ENCODE measurements around the gene BCAP29.

Gene BCAP29

DNA sequence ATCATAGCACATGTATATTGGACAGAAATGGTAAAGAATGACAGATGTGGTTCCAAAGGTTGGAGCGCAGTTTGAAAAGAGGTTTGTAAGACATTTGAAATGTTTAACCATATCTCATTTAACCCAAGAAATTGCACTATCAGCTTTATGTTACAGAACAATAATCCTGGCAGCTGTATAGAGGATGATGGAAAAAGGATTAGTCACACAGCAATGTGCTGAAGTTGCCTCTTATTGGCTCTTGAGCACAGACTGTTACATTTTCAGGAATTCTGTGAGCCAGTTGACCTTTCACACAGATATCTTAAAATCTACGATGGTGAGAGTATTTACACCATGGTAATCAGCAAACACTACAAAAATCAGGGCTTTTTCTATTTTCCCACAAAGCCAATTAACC, 20.2 kb upstream of the BCAP29 start:
- Histone ChIP-seq H3K27ac (ENCODE audit: insufficient read depth, low read length, poor library complexity, severe bottlenecking) (peak overlapping the region; percentile 40), H3K4me1 (ENCODE audit: control insufficient read depth, insufficient read depth, low read length, poor library complexity, severe bottlenecking) (peaks cover 26% of the 10 kb centered on the region)

DNA sequence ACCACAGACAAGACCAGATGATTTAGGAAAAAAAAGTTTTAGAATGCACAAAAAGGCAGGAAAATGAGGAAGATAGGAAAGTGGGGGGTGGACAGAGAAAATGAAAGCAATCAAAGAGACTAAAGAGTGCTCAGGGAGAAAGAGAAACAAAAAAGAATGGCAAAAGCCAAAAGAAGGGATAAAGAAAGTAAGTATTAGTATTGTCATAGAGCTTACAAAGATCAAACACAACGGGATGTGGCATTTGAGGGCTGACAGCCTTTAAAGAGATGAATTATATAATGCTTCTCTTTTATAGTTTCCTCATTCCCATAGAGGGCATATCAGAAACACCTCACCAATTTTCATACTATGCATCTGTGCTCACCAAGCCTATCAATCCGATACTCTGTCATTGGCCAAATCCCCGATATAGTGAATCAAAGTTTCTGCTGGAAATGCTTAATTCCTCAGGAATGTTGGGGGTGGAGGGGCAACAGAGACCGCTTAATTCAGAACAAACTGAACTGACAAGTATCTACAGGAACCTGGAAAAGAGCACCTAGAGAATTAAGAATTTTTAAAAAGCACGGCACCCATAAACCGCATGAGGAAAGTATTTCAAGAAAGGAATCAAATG, 19.0 kb upstream of the BCAP29 start:
- no peaks in the 10 kb centered on the region for H3K27me3 ChIP-seq (replicated peaks; ENCODE audit: control insufficient read depth, insufficient read depth, low read length, poor library complexity, severe bottlenecking)
- peaks cover 27% of the 10 kb centered on the region for H3K4me1 ChIP-seq (ENCODE audit: control insufficient read depth, insufficient read depth, low read length, poor library complexity, severe bottlenecking)
- peaks cover 4% of the 10 kb centered on the region for H3K36me3 ChIP-seq (ENCODE audit: control insufficient read depth, insufficient read depth, low read length)
- no peaks in the 10 kb centered on the region for H3K9me3 ChIP-seq (ENCODE audit: control insufficient read depth, low read length)
- peak overlapping the region; percentile 10 for H3K4me3 ChIP-seq (ENCODE audit: insufficient read depth, low read depth, low read length, poor library complexity, severe bottlenecking)
- peak overlapping the region; percentile 40 for H3K27ac ChIP-seq (ENCODE audit: insufficient read depth, low read length, poor library complexity, severe bottlenecking)
- peak in 2 of 3 donors; percentile 6 to 55 for DNase-seq

More for the DNA sequence above, 20.2 kb upstream of the BCAP29 start:
- no peaks in the 10 kb centered on the region for H3K9me3 ChIP-seq (ENCODE audit: control insufficient read depth, low read length)
- H3K36me3 ChIP-seq (ENCODE audit: control insufficient read depth, insufficient read depth, low read length): peaks cover 6% of the 10 kb centered on the region
- H3K27me3 ChIP-seq (replicated peaks; ENCODE audit: control insufficient read depth, insufficient read depth, low read length, poor library complexity, severe bottlenecking): no peaks in the 10 kb centered on the region
- H3K4me3 ChIP-seq (ENCODE audit: insufficient read depth, low read depth, low read length, poor library complexity, severe bottlenecking): no peak overlapping the region
- DNase-seq: no peak

DNA sequence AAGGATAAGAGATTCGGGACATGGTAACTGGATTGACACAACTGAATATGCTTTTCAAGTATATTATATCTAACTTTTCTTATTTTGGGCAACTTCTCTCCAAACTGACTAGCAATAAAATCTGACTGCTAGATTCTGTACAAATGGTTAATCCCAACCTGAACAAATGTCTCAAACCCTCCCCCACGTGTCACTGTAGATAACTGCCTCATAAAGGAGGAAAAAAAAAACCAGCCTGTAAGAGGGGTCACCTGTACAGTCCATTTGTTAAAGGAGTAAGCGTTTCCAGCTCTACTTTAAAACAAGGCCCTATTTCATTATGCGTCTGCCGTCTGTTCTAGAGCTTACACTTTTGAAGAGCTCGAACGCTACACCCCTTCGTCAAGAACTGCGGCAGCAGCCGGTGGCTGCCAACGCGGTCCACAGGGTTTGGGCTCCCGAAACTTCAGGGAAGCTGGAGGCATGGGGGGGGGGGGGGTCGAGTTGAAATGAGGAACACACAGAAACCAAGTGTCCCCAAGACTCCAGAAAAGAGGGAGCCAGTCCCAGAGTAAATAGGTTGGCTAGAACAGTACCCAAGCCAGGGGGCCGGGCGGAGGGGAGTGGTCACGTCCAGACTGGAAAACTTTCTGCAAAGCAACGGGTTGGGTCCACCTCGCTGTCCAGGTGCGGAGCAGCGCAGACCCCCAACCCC, 16.8 kb upstream of the BCAP29 start:
- no peak for DNase-seq
- peaks cover 27% of the 10 kb centered on the region for H3K4me1 ChIP-seq (ENCODE audit: control insufficient read depth, insufficient read depth, low read length, poor library complexity, severe bottlenecking)
- no peaks in the 10 kb centered on the region for H3K36me3 ChIP-seq (ENCODE audit: control insufficient read depth, insufficient read depth, low read length)
- no peaks in the 10 kb centered on the region for H3K27me3 ChIP-seq (replicated peaks; ENCODE audit: control insufficient read depth, insufficient read depth, low read length, poor library complexity, severe bottlenecking)
- peak overlapping the region; percentile 92 for H3K27ac ChIP-seq (ENCODE audit: insufficient read depth, low read length, poor library complexity, severe bottlenecking)
- H3K4me3 ChIP-seq (ENCODE audit: insufficient read depth, low read depth, low read length, poor library complexity, severe bottlenecking): peak overlapping the region; percentile 82
- H3K9me3 ChIP-seq (ENCODE audit: control insufficient read depth, low read length): no peaks in the 10 kb centered on the region

DNA sequence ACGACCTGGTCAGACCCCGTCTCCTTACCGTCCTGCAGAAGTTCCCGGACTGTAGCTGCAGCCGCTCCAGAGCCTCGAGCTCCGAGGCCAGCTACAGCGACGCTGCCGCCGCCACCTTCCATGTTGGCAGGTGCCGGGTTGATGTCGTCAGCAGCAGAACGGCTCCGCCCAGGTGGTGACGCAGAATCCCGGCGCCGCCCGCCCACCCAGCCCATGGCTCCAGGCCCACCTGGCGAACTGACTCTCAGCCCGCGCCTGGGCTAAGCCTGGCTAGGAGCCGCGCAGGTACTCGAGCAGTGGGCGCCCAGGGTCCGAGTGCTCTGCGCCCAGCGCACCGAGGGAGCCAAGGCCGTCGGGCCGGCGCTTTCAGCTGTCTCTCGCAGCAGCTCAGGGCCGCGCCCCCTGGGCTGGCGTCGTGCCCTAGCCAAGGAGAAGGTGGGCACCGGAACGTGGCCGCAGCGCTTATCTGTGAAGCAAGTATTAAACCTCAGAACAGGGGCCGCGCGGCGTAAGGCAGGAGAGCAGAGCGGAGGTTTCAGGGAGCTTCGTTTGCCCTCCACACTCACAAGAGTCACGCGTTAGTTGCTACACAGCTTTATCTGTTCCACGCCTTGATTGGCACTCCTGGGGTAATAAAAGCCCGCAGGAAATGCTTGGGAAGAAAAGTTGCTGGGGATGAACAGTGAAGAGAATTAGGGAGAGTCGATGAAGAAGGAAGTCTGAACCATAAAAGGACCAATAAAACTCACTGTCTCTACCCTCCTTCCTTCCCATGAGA, 16.1 kb upstream of the BCAP29 start, which contains the start of the genes COG5 and DUS4L:
Gene COG5 (minus strand): TSS at position 146 of the 778 bp plus-strand sequence. CDS start 24 bp downstream, at position 122.
Gene DUS4L (plus strand): TSS at position 197 of the 778 bp plus-strand sequence. CDS start 3,100 bp downstream, outside the sequence.
- H3K27ac ChIP-seq (ENCODE audit: insufficient read depth, low read length, poor library complexity, severe bottlenecking): peak within 1 kb of the TSS; percentile 92
- H3K4me1 ChIP-seq (ENCODE audit: control insufficient read depth, insufficient read depth, low read length, poor library complexity, severe bottlenecking): peaks cover 27% of the 10 kb centered on the region
- H3K36me3 ChIP-seq (ENCODE audit: control insufficient read depth, insufficient read depth, low read length): no peaks in the 10 kb centered on the region
- no peaks in the 10 kb centered on the region for H3K27me3 ChIP-seq (replicated peaks; ENCODE audit: control insufficient read depth, insufficient read depth, low read length, poor library complexity, severe bottlenecking)
- DNase-seq: peak; percentile 66 to 79 (median 76)
- H3K4me3 ChIP-seq (ENCODE audit: insufficient read depth, low read depth, low read length, poor library complexity, severe bottlenecking): peak within 1 kb of the TSS; percentile 82
- H3K9me3 ChIP-seq (ENCODE audit: control insufficient read depth, low read length): no peaks in the 10 kb centered on the region

DNA sequence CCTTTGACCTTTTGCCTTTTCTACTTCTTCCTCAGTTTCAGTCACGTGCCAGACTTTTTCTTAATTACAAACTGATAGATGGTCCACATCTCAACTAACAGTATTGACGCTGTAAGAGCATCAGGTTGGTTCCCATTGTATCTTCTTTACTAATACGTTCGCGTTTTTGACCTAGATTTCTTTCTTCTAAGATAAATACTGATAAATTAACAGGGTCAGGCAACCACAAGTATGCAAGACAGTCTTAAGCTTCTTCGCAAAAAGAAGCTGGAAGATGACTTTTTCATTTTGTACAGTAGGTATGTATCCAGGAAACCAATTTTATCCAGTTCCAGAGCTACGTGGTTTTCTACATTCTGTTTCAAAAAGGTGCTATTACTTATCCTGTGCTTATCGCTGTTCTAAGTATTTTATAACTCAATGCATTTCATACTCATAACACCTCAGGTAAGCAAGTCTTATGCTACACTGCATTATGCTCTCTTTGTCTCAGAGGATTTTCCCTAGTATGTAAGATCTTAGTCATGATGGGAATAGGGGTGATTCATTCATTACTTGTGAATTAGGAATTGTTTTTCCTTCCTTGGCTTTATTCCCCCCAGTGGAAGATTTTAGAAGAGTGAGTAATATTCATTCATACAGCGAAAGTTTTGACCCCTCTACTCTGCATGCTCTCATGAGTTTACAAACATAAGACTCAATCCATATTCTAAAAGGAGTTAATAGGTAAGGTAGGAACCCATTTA, 15.3 kb upstream of the BCAP29 start:
- Histone ChIP-seq H3K9me3 (ENCODE audit: control insufficient read depth, low read length) (no peaks in the 10 kb centered on the region), H3K4me1 (ENCODE audit: control insufficient read depth, insufficient read depth, low read length, poor library complexity, severe bottlenecking) (peaks cover 23% of the 10 kb centered on the region), H3K27me3 (replicated peaks; ENCODE audit: control insufficient read depth, insufficient read depth, low read length, poor library complexity, severe bottlenecking) (no peaks in the 10 kb centered on the region), H3K4me3 (ENCODE audit: insufficient read depth, low read depth, low read length, poor library complexity, severe bottlenecking) (peak overlapping the region; percentile 82), H3K27ac (ENCODE audit: insufficient read depth, low read length, poor library complexity, severe bottlenecking) (peak overlapping the region; percentile 92), H3K36me3 (ENCODE audit: control insufficient read depth, insufficient read depth, low read length) (peaks cover under 1% of the 10 kb centered on the region)
- no peak for DNase-seq

DNA sequence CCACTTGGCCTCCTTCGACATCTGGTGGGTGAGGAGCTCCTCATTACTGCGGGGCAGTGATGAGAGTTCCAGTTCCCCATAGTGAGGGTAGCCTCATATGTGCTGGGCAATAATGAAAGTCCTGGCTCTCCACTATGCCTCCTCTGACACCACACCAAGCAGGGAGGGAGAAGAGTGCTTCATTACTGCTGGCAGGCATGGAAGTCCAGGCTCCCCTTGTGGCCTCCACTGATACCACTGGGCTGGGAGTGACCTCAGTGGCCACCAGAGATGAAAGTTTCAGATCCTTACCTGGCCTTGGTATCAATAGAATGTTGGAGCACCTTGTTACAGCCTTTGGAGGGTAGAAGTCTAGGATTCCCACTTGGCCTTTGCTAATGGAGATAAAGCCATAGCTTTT, 9.7 kb upstream of the BCAP29 start:
- no peaks in the 10 kb centered on the region for H3K9me3 ChIP-seq (ENCODE audit: control insufficient read depth, low read length)
- no peaks in the 10 kb centered on the region for H3K4me1 ChIP-seq (ENCODE audit: control insufficient read depth, insufficient read depth, low read length, poor library complexity, severe bottlenecking)
- H3K27ac ChIP-seq (ENCODE audit: insufficient read depth, low read length, poor library complexity, severe bottlenecking): no peak overlapping the region
- H3K4me3 ChIP-seq (ENCODE audit: insufficient read depth, low read depth, low read length, poor library complexity, severe bottlenecking): no peak overlapping the region
- H3K36me3 ChIP-seq (ENCODE audit: control insufficient read depth, insufficient read depth, low read length): peaks cover 18% of the 10 kb centered on the region
- H3K27me3 ChIP-seq (replicated peaks; ENCODE audit: control insufficient read depth, insufficient read depth, low read length, poor library complexity, severe bottlenecking): no peaks in the 10 kb centered on the region
- DNase-seq: no peak

DNA sequence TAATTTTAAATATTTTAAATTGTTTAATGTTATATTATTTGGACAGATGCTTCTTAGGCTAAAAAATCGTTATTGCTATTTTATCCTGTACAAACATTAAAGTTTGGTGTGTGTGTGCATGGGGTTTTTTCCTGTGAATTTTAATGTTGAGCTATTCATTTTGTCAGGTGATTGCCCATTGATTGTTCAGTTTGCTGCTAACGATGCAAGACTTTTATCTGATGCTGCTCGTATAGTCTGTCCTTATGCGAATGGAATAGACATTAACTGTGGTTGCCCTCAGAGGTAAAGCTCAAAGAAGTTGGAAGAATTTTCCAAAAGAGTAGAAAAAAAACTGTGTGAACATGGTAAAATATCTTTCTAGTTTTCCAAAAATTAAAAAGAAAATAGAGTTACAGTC, 6.5 kb upstream of the BCAP29 start:
- Histone ChIP-seq H3K9me3 (ENCODE audit: control insufficient read depth, low read length) (no peaks in the 10 kb centered on the region), H3K27ac (ENCODE audit: insufficient read depth, low read length, poor library complexity, severe bottlenecking) (no peak overlapping the region), H3K36me3 (ENCODE audit: control insufficient read depth, insufficient read depth, low read length) (peaks cover 18% of the 10 kb centered on the region), H3K4me3 (ENCODE audit: insufficient read depth, low read depth, low read length, poor library complexity, severe bottlenecking) (no peak overlapping the region), H3K27me3 (replicated peaks; ENCODE audit: control insufficient read depth, insufficient read depth, low read length, poor library complexity, severe bottlenecking) (no peaks in the 10 kb centered on the region), H3K4me1 (ENCODE audit: control insufficient read depth, insufficient read depth, low read length, poor library complexity, severe bottlenecking) (no peaks in the 10 kb centered on the region)
- no peak for DNase-seq

DNA sequence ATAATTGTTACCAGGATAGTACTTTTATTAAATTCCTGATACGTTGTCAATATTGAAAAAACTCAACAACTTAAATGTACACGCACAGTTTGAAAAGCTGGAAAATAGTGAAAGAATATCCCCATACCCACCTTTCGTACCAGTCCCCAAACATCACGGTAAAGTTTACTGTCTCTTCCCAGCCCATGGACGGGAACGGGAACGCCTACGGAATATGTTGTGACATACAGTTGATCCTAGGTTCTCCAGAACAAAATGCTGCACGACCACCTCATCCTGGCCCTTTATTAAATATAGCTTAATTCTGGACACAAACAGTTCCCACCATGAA, 527 bp upstream of the BCAP29 start:
- H3K27me3 ChIP-seq (replicated peaks; ENCODE audit: control insufficient read depth, insufficient read depth, low read length, poor library complexity, severe bottlenecking): no peaks in the 10 kb centered on the region
- no peaks in the 10 kb centered on the region for H3K36me3 ChIP-seq (ENCODE audit: control insufficient read depth, insufficient read depth, low read length)
- no peaks in the 10 kb centered on the region for H3K9me3 ChIP-seq (ENCODE audit: control insufficient read depth, low read length)
- H3K4me1 ChIP-seq (ENCODE audit: control insufficient read depth, insufficient read depth, low read length, poor library complexity, severe bottlenecking): peaks cover 3% of the 10 kb centered on the region
- H3K27ac ChIP-seq (ENCODE audit: insufficient read depth, low read length, poor library complexity, severe bottlenecking): peak overlapping the region; percentile 71
- peak overlapping the region; percentile 89 for H3K4me3 ChIP-seq (ENCODE audit: insufficient read depth, low read depth, low read length, poor library complexity, severe bottlenecking)
- no peak for DNase-seq

- Histone ChIP-seq H3K27me3 (replicated peaks; ENCODE audit: control insufficient read depth, insufficient read depth, low read length, poor library complexity, severe bottlenecking) (no peaks in the 10 kb centered on the region), H3K36me3 (ENCODE audit: control insufficient read depth, insufficient read depth, low read length) (peaks cover 6% of the 10 kb centered on the region), H3K9me3 (ENCODE audit: control insufficient read depth, low read length) (no peaks in the 10 kb centered on the region), H3K4me1 (ENCODE audit: control insufficient read depth, insufficient read depth, low read length, poor library complexity, severe bottlenecking) (peaks cover 3% of the 10 kb centered on the region), H3K27ac (ENCODE audit: insufficient read depth, low read length, poor library complexity, severe bottlenecking) (peak overlapping the region; percentile 71), H3K4me3 (ENCODE audit: insufficient read depth, low read depth, low read length, poor library complexity, severe bottlenecking) (peak overlapping the region; percentile 89)
- DNase-seq: no peak
Measured at GRCh38 chr7:107580716-107581383, 804 bp downstream of the BCAP29 start.
